GM19452 (cell line): ENCODE data around the gene RAB11FIP4.

Experiments
- ATAC-seq: cut with Tn5 transposase; IDR thresholded peaks from one replicate; pipeline ENCODE4 v1.9.1; 2021; ENCODE audit not compliant: unreplicated experiment

The RAB11FIP4 gene

GRCh38 chr17:31385428-31386285 is 5.8 kb upstream of the RAB11FIP4 start:
- no peak for ATAC-seq

GRCh38 chr17:31386542-31387075 is 4.9 kb upstream of the RAB11FIP4 start:
- ATAC-seq: no peak

GRCh38 chr17:31387438-31387837 is 4.0 kb upstream of the RAB11FIP4 start:
- no peak for ATAC-seq

- ATAC-seq: no peak
These were observed 3.1 kb upstream of the RAB11FIP4 start for GRCh38 chr17:31388351-31388750.

- no peak for ATAC-seq
These were observed 2.5 kb upstream of the RAB11FIP4 start for GRCh38 chr17:31388770-31389656.

GRCh38 chr17:31389657-31390381 is 1.7 kb upstream of the RAB11FIP4 start:
- ATAC-seq: no peak

GRCh38 chr17:31390426-31390747 is 1.1 kb upstream of the RAB11FIP4 start:
- ATAC-seq: no peak

GRCh38 chr17:31390748-31391495 is 553 bp upstream of the RAB11FIP4 start:
- no peak for ATAC-seq

- no peak for ATAC-seq
These were observed 754 bp downstream of the RAB11FIP4 start for GRCh38 chr17:31392002-31392855.

GRCh38 chr17:31392856-31393748 is 1.6 kb downstream of the RAB11FIP4 start:
- no peak for ATAC-seq

GRCh38 chr17:31393749-31394146 is 2.3 kb downstream of the RAB11FIP4 start:
- no peak for ATAC-seq

- no peak for ATAC-seq
These were observed 3.1 kb downstream of the RAB11FIP4 start for GRCh38 chr17:31394544-31394943.

- no peak for ATAC-seq
These were observed 5.9 kb downstream of the RAB11FIP4 start for GRCh38 chr17:31397256-31397939.

GRCh38 chr17:31398381-31399311 is 7.2 kb downstream of the RAB11FIP4 start:
- ATAC-seq: no peak

- no peak for ATAC-seq
These were observed 9.0 kb downstream of the RAB11FIP4 start for GRCh38 chr17:31400481-31400950.

- no peak for ATAC-seq
These were observed 10.2 kb downstream of the RAB11FIP4 start for GRCh38 chr17:31401456-31402254.
